Measurements from ENCODE around the gene SLC5A6. TPM values are rescaled to one million over a fixed set of nuclear protein-coding genes. Genes with fewer than 3 reads are reported as not detected.
A peak's percentile ranks its signal among the peaks of the same experiment; 100 is the strongest.

SLC5A6 gene
- total RNA-seq, 1 donor from 2014 or later, result 19.5 TPM

DNA sequence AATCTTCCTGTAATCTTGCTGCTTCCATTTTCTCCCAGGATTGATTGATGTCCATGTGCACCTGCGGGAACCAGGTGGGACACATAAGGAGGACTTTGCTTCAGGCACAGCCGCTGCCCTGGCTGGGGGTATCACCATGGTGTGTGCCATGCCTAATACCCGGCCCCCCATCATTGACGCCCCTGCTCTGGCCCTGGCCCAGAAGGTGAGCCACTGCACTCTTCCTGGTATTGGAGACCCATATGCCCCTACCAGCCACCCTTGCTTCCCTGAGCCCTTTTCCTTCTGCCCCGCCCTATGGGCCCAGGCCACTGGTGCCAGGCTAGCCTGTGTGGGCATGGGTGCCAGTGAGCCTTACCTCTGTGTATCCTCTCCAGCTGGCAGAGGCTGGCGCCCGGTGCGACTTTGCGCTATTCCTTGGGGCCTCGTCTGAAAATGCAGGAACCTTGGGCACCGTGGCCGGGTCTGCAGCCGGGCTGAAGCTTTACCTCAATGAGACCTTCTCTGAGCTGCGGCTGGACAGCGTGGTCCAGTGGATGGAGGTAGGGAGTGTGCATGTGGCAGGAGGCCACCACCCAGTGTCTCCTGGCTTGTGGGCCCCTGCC, 25.4 kb upstream of the SLC5A6 start:
- DNase-seq (ENCODE audit: low read depth in 2 of 2), result no peak

GRCh38 chr2:27236626-27237025, 24.6 kb upstream of the SLC5A6 start:
- no peak for DNase-seq (ENCODE audit: low read depth in 2 of 2)

- DNase-seq (ENCODE audit: low read depth in 2 of 2), result no peak
These were observed 24.1 kb upstream of the SLC5A6 start for GRCh38 chr2:27236136-27236535.

GRCh38 chr2:27233341-27233740, 21.3 kb upstream of the SLC5A6 start:
- no peak for DNase-seq (ENCODE audit: low read depth in 2 of 2)

GRCh38 chr2:27231921-27232320, 19.9 kb upstream of the SLC5A6 start:
- DNase-seq (ENCODE audit: low read depth in 2 of 2), result no peak

DNA sequence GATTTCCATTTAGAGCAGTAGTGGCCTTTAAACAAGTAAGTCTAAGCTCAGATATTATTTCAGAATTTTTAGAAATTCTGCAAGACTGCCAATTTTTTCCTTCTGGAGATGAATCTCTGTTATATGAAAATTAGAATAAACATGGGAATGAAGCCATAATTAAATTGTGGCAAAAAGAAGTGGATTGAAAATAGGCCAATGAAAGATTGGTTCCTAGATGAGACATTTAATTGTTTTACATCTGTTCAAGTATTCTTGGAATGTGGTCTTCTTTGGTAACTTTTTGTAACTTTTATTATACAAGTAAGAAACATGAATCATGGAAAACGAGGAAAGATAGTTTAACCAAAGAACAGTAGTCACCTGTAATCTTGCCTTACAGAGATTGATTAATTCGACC, 15.4 kb upstream of the SLC5A6 start:
- no peak for DNase-seq (ENCODE audit: low read depth in 2 of 2)

- no peak for DNase-seq (ENCODE audit: low read depth in 2 of 2)
These were observed 13.5 kb upstream of the SLC5A6 start for GRCh38 chr2:27225526-27225925.

GRCh38 chr2:27223416-27223815, 11.3 kb upstream of the SLC5A6 start:
- DNase-seq (ENCODE audit: low read depth in 2 of 2), result no peak

DNA sequence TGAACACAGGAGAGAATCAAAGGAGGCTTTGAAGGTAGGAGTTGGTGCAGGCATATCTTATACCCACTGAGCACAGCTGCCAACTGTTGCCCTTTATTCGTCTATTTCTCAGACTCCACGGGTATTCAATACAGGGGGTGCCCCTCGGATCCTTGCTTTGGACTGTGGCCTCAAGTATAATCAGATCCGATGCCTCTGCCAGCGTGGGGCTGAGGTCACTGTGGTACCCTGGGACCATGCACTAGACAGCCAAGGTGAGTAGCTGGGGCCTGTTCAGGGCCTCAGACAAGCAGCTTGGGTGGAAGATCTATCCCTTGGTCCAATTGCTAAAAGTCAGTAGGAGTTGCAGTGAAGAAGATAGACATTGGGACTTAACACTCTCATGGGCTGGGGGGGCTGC, 10.3 kb upstream of the SLC5A6 start:
- DNase-seq (ENCODE audit: low read depth in 2 of 2), result no peak

- DNase-seq (ENCODE audit: low read depth in 2 of 2), result no peak
These were observed 9.1 kb upstream of the SLC5A6 start for GRCh38 chr2:27221166-27221565.

DNA sequence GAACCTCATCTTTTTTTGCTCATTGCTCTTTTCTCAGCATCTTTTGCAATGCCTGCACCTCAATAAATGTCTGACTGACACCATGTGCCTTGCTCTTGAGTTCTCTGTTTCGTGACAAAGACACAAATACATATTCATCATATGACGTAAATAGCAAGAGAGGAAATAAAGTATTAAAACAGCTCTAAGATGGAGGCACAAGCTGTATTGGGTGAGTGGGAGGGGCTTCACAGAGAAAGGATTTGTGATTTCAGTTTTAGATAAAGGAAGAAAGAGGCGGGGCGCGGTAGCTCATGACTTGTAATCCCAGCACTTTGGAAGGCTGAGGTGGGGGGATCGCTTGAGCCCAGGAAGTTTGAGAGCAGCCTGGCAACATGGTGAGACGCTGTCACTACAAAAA, 8.0 kb upstream of the SLC5A6 start:
- DNase-seq (ENCODE audit: low read depth in 2 of 2), result no peak

DNA sequence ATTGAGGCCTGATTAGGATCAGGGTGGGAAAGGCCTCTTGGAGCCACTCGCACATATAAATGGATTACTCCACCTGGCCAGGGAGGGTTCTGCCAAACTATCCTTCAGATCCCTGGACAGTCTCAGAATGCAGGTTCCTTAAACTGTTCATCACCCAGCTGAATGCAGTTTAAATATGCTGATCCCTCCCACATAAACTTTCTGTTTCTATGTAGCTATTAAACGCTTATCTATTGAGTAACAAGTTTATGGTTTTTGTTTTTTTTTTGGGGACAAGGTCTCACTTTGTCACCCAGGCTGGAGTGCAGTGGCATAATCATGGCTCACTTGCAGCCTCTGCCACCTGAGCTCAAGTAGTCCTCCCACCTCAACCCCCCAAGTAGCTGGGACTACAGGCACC, 7.0 kb upstream of the SLC5A6 start:
- DNase-seq (ENCODE audit: low read depth in 2 of 2), result no peak

DNA sequence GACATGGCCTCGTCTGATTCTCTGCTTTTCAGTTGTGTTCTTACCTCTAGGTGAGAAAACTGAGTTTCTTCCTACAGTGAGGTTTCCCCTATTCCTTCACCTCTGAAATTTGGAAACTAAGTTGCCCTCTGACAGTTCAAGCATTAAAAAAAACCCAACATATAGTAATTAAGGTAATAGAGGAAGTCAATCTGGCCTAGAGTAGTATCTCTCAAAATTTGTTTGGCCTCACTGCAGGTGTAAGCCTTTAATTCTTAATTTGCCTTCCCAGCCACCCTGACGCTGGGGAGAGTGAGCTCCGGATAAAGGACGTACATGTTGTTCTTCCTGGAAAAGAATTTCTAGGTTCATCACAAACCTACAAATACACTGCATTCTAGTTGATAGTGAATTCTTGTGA, 6.5 kb upstream of the SLC5A6 start:
- DNase-seq (ENCODE audit: low read depth in 2 of 2), result no peak

- peak; percentile 61 to 93 for DNase-seq (ENCODE audit: low read depth in 2 of 2)
These were observed 5.4 kb upstream of the SLC5A6 start, which contains the start of gene CAD for GRCh38 chr2:27217173-27218121. CAD (plus strand) TSS chr2:27217369; CDS start chr2:27217552, 183 bp downstream.

DNA sequence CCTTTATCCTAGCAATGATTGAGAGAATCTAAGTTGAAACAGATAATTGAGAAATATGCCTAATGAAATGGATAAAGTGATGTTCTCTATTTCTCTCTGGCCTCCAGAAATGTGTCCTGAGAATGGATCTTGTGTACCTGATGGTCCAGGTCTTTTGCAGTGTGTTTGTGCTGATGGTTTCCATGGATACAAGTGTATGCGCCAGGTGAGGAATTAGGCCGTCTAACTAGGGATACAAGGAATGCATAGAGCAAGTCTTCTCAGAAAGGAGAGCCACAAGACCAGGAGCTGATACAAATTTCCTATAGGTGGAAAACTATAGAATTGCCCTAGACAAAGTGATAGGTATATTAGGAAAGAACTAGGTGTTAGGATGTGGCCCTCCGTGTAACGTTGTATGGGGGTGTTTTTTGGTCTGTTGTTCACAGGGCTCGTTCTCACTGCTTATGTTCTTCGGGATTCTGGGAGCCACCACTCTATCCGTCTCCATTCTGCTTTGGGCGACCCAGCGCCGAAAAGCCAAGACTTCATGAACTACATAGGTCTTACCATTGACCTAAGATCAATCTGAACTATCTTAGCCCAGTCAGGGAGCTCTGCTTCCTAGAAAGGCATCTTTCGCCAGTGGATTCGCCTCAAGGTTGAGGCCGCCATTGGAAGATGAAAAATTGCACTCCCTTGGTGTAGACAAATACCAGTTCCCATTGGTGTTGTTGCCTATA, 4.5 kb upstream of the SLC5A6 start:
- DNase-seq (ENCODE audit: low read depth in 2 of 2), result no peak

DNA sequence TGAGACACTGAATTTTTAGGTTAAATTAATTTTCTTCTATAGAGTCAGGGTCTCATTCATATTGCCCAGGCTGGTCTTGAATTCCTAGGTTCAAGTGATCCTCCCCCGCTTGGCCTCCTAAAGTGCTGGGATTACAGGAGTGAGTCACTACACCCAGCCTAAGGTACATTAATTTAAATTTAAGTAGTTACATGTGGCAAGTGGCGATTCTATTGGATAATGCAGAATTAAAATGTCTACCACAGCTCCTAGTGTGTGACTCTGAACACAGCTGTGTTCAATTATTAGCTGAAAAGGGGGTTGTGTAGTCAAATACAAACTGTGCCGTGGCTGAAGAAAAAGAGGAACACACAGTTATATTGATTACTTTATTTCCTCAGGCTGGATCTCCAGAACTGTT, 2.9 kb upstream of the SLC5A6 start:
- DNase-seq (ENCODE audit: low read depth in 2 of 2), result no peak

DNA sequence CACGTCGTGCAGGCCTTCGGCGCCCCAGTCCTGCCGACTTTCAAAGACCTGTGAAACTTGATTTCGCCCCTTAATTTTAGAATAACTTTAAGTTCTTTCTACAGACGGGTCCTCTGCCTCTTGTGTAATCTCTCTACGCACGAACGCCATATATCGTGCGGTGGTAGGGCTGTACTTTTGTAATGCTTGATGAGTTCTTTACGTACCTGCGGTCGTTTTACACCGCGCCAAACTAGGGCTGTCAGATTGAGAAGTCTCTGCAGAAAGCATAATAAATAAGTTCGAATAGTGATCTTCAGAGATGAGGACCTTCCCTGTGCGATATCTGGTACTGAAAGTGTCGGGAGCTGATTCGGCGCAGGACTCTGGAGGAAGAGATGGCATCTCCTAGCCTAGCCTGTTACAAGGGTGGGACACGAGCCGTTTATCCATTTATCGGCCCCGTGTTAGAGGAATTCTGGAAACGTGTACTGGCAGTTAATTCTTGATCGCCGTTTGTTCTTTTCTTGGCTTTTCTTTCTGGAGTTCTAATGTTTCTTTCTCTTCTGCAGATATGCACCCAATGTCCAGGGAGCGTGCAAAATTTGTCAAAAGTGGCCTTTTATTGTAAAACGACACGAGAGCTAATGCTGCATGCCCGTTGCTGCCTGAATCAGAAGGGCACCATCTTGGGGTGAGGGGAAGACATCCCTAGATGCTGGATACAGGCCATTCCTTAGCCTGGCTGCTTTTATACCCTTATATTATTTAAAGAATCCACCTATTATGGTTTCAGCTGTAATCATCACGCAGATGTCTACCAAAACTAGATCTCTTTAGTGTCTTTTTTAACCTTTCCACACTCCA, 781 bp upstream of the SLC5A6 start:
- DNase-seq (ENCODE audit: low read depth in 2 of 2), result peak in 1 of 2 donors; percentile 27

DNA sequence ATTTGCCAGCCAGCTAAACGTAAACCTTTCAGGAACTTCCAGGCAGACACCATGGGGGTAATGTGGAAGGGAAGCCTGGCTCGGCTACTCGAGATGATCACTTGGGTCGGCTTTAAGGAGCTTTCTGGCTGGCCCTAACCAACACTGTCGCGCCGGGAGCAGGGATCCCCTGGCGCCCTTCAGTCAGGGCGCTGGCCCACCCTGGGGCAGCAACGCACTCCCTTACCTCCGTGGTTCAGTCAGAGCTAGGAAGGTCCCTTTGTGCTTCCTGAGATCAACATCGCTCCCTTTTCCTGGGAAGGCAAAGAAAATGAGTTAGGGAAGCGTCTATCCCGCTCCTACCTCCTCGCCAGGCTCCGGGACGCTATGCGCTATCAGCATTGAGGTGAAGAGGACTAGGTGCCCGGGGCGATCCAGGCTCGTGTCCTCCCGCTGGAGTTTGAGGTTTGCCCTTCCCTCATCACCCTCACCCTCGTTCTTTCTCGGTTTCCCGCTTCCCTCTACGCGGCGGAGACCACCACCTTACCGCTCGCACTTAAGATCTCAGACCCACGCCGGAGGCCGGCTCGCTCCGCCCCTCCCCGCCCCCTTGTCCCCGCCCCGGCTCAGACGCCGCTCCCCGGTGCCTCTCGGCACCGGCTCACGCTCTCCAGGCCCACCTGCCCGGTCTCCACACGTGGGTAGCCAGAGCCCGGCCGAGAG, 676 bp downstream of the SLC5A6 start:
- DNase-seq (ENCODE audit: low read depth in 2 of 2), result no peak

DNA sequence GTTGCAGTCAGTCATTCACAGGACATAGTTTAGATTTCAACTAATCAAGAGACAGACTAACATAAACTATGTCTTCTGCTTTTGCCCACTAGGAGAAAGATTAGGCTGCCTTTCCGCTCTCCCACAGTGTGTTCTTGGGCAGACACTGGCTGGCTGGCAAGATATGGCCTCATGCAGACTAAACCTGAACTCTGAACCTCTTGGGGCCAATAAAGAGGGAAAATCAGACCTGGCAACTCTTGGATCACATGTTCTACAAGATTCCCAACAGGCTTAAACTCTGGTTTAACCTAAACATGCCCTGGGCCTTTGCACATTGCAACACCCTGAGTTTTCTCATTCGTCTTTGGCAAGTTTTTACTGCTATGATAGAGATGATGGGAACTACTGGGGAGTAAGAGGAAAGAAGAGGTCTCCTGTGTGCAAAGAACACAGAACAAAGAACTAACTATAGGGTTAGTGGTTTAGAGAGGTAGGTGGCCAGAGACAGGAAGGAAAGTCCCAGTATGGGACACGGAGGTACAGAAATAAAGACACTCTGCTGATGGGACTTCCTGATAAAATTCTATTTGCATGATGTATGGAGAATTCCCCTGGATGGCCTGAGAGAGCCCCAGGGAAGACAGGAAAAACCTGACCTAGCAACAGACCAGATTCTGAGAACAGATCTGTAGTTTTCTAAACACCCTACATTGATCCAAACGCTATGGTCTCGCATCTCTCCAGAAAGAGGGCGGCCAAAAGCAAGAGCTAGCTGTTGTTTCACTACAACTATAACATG, 2.3 kb downstream of the SLC5A6 start:
- DNase-seq (ENCODE audit: low read depth in 2 of 2), result peak in 1 of 2 donors; percentile 10

DNA sequence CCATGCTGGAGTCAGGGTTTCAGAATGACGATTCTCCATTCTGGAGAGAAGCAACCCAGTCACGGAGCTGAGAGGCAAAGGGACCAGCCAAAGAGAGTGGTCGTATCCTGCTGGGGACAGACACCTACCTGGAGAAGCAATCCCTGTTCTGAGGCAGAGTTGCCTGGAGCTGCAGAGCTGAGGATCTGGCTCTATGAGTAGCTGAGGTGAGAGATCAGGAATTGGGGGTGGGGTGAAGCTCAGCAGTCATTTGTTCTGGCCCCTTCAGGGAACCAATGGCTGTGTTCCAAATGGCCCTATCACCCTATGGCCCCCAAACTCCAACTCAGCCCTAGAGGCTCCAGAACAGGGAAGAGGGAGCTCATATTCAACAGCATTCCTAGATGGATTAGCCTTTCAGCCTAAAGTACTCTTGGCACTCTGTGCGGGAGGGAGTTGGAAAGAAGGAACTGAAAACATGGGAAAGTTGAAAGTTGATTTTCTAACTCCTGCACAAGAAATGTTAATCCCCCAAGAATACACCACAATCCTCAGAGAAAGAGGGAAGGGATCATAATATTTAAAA, 3.5 kb downstream of the SLC5A6 start:
- DNase-seq (ENCODE audit: low read depth in 2 of 2), result no peak

Data from dermis microvascular lymphatic vessel endothelial cell (primary cell).